Stimulated activated CD8-positive, alpha-beta memory T cell treated with anti-CD3 and anti-CD28 coated beads, Interleukin-4, amount 100 ng/mL, for 48 hours (primary cell): ENCODE results near the gene PDGFD.

Experiments used
- DNase-seq: peaks from one replicate; pipeline ENCODE4 v3.0.0-alpha.2; 2020

The PDGFD gene

DNA sequence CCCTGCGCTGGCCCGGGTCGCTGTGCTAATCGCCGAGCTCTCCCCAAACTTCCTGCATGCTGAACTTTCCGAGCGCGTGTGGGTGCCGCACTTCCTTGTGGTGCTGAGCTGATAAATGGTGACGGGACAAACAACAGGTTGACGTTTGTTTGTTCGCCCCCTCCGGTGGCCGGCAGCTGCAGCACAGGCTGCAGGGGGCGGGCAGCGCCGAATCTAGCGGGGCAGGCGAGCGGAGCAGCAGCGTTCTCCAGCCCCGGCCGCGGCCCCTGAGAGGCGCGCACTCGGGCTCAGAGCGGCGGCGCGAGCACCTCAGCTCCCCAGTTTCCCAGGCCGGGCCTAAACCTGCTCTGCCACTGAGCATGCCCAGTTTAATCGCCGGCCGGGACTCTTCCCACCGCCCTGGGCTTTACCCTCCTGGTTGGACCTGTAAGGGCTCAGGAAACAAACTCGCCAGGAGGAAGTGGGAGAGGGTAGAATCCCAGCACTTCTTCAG is at the start of gene PDGFD:
TSS of gene PDGFD (minus strand) at position 120 of the 493 bp plus-strand sequence.
- peak; percentile 38 for DNase-seq

DNA sequence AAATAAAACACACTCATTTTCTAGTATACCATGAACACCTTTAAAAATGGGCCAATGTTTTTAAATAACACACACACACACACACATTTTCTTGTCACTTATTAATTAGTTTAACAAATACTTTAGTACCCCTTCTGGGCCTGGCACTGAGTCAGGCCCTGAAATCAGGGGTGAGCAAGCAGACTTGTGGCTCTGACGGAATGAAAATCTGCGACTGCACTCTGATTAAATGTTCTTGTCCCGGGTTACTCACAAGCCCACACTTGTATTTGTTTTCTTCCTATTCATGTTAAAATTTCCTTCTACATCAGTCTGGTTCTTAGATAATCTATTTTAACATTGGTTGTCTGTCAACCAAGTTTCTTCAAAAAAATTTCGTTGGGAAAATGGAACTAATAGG is 43.0 kb upstream of the PDGFD start:
- no peak for DNase-seq

DNA sequence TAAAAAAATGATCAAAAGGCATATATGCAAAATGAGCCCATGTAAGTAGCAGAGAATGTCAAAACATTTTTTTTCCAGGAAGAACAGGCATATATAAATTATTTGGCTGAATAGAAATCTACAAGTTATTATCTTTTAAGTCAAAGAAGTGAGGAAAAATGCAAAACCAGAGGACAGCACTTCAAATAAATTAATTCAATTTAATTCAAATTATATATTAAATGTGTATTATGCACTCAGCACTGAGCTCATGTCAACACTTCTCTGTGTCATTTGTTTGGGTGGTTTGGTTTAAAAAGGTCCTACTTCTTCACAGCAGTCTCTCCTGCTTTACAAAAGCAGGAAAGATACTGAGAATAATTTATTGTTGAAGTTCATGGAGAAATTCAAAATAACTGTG is 41.9 kb upstream of the PDGFD start:
- DNase-seq, result no peak

DNA sequence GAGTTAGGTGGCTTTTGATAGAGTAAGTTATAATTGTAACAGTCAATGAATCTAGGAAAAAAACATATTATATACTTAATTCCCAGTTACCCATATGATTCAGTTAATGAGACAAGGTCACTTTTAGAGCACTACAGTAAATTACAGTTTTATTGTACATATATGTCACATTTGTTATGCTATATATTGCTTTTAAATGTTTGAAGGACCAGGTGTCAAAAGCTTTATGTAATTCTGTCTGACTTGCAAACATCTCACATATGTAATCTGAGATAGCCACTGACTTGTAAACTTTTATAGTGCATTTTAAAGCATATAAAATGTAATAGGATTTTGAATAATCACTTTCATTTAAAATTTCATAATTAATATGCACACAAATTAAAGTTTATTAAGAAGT is 36.7 kb upstream of the PDGFD start:
- no peak for DNase-seq

DNA sequence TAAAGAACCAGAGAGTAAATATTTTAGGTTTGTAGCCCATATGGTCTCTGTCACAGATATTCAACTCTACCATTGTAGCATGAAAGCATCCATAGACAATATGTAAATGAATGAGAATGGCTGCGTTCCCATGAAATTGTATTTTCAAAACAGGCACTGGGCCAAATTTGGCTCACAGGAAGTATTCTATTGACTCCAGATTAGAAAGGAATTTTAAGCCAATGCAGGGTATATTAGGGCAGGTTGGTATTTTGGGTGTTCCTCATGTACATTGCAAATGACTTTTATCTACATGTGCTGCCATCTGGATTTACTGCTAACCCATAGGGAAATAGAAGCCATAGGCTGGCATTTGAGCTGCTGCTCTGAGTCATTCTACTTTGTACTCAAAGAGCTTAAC is 35.1 kb upstream of the PDGFD start:
- no peak for DNase-seq

DNA sequence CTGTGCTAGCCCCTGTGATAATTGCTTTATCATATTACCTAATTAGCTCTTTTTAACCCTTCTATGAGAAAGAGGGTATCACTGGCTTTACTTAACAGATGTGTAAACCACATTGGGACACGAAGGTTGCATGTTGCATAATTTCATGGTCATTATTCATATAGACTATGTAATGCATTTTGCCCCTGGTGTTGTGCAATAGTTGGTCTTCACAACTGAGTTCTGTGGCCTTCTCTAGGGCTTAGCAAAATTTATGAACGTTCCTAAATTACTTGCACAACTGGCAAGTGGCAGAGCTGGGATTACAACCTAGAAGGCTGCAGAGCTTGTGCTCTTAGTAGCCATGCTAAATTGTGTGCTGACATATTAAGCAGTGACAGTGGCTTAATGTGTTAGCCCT is 34.6 kb upstream of the PDGFD start:
- DNase-seq, result no peak

DNA sequence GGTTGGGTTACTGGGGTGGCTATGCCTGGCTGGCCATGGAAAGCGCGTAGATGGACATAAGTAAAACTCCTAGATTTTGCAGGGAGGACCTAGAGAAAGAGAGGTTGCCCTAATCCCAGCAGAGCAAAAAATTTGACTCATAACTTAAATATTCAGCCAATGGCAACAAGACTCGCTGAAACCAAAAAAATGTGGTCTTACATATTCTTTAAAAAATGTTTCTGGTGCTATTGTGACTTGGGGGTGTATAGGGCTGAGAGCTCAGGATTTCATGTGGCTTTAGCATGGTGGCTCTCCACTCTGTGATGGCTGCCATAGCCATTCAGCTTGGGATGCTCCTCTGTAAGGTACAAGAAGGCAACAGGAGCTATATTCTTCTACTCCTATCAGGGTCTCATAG is 27.2 kb upstream of the PDGFD start:
- DNase-seq, result no peak

DNA sequence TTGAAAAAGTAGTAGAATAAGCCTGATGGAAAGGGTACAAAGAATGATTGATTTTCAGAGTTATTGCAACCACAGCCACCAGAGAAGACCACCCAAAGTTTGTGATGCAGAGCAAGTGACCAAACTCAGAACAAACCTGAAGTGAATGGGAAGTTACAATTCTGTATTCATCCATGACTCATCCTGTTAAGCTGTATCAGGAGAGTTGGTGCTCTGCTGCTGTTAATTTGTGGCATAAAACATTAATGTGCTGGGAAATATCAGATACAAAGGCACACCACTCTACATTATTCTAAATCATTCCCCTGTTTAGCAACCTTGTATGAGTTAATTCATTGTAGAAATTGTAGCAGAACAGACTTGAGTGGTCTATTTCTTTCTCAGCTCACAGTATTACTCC is 19.6 kb upstream of the PDGFD start:
- no peak for DNase-seq

DNA sequence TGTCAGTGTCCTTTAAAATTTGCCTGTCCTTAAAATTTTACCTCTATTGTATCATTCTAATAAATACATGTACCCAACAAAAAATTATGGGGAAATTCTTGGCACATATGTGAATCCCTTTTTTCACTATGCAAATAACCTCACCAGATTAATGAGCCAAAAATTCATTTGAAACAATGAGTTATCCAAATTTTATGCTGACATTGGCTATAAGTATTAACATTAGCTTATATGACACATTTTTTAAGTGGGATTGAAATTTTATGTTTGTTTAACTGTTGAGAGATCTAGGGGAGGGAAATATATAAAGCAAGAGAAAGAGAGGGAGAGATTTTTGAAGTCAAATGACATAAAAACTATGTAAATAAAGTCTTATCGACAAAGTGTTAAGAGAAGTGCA is 11.8 kb upstream of the PDGFD start:
- no peak for DNase-seq

DNA sequence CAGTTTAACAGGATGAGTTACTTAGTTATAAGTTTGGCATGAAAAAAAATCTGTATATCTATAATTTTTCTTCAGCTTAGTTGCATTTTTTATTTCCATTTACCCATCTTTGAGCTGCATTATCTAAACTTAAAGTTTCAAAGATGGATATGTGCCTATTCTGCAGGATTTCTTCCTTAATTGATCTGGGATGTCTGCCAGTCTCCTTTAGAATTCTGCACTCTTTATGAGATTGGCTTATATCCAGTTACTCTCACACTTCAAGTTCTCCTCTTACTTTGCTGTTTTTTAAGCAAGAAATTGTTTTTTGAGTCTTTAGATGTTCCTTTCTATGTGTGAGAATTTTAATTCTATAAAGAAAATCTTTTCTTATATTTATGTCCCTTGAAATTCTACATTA is 5.1 kb upstream of the PDGFD start:
- DNase-seq, result no peak

DNA sequence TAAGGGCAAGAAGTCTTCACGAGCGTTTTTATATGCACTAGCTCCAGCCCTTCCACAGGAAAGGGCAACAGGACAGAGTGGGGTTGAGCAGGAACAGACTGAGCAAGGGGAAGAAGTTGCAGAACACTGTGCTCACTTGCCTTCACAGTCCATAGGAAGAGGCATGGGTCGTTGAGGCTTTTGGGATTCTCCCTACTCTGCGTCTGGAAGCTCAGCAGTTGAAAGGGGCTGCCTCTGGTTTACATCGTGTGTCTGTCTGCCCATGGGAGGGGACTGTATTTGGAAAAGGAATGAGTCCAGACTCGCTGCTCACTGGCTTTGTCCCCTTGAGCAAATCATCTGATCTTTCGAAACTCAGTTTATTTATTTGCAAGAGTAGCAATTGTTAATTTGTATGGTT is 1.1 kb upstream of the PDGFD start:
- no peak for DNase-seq

DNA sequence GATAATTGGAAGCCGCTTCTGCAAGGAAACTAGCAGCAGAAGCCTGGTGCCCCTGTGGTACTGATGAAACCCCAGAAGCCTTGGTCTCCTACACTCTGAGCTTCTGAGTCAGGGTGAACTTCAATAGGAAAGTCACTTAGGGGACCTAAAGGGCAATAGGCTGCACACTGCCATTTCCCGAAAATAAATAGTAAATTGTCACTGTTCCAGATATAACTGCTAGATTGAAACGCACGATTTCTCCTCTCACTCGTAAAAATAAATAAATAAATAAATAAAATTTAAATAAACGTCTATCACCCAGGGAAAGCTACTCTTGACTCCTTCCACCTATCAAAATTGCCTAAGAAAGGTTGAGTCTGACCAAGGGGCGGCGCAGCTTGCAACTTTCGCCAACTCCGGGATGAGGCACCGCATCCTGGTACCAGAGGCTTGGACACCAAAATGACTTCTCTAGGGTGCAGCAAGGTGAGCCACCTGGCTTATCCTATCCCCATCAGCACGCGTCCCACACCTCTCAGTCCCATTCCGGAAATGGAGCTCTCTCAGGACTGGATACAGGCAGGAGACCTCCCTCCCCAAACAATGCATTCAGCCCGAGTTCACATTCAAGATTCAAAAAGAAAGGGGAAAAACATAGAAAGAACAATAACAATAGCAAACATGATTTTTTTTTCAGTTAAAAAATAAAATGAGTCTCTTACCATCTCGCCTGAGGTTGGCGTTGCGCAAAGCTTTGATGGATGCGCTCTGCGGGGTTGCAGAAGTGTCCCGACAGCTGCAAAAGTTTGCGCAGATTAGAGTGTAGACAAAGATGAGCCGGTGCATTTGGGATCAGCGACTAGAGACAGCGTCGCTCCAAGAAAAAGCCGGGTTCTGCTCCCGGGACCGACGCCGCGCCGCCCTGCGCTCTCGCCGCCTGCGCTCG is 583 bp downstream of the PDGFD start:
- no peak for DNase-seq

DNA sequence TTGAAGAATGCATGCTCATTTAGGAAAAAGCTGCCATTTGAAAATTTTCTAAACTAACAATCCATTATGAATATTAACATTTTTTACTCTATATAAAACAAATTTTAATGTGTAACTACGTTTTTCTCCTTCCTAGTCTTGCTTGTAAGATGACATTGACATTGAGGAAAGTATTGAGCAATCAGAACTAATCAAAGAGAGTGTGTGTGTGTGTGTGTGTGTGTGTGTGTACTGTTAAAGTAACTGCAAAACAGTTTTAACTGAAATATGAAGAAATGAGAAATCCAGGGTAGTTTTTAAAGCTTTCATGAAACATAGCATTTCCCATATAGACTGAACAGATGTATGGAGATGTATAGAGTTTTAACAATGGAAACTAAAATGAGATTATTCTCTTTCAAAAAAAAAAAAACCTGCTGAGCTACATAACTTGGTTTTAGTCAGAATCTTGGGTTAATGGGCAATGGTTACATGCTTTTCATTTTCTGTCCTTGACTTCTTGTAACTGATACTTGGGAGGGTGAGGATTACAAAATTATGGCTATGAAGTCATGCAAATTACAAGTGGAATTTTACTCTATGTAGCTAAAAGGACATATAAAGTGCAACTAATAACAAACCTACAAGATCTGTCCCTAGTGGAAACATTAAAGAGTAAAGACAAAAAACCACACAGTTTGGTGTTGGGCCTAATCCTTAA is 2.0 kb downstream of the PDGFD start:
- DNase-seq, result no peak

DNA sequence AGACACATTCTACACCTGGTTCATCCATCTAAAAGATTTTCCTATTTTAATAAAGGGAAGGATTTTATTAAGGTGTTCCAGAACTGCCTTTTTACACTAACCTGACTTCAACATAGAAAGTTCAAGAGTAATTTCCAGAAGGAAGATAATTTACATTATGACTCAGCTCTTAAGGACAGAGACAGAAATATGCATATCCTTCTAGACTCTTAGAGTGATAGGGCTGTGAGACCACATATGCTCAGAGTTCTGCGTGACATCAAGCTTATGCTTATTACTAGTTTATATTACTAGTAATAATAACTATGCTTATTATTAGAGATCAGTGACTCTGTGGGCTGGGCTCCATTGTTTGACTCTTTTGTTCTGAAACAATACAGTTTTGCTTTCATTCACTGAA is 4.6 kb downstream of the PDGFD start:
- DNase-seq, result no peak

DNA sequence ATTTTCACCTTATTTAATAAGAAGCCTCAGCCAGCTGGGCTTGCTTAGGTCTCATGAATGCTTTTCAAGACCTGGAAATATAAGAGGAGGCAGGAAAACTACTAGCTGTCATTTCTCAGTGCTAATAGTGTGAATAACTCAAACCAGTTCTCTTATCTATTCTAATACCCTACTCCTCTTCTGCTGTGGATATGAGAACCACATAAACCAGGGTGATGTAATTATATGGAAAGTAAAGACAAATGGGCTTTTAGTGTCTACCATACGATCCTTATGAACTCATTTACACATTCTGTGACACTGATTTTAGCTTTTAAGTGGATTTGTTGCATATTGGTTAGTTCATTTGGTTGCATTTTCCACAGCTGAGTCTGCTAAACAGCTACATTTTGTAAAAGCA is 8.6 kb downstream of the PDGFD start:
- DNase-seq, result no peak

DNA sequence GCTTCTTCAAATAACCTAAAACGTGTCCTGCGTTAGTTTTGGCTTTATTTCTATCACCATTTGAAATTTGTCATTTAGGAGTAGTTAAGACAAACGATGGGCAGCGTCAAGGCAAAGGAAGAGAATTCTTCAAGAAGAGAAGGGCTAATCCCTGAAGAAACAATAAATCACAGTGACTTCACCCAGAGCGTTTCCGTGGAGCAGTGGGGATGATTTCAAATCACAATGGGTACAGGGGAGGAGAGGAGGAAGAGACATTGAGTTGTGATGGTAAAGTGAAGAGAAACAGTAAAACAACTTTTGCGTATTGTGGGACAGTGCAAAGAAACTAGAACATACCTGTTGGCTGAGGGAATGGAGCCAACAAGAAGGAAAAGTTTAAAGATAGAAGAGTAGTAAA is 9.7 kb downstream of the PDGFD start:
- DNase-seq, result no peak

DNA sequence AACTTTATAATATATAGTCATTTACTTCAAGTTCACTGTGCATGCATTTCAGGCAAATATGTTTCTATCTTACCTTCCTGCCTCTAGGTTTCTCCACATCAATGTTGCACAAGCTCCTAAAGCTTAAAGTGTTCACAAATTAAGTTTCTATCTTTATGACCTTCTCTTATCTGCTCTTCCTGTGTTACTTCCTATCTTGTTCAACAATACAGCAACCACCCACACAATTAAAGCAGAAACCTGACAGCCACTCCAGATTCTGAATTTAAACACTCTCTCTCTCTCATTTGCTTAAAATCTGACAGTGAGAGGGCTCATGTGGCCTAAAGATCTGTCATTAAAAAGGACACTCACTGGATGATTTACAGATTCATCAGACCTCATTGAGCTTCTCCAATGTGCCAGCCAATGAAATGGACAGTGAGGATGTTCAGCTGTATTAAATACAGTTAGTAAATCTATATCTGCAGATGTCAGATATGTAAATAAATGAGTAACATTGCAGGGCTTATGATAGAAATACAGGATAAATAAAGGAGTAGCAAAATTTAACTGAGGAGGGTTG is 10.9 kb downstream of the PDGFD start:
- DNase-seq, result no peak

DNA sequence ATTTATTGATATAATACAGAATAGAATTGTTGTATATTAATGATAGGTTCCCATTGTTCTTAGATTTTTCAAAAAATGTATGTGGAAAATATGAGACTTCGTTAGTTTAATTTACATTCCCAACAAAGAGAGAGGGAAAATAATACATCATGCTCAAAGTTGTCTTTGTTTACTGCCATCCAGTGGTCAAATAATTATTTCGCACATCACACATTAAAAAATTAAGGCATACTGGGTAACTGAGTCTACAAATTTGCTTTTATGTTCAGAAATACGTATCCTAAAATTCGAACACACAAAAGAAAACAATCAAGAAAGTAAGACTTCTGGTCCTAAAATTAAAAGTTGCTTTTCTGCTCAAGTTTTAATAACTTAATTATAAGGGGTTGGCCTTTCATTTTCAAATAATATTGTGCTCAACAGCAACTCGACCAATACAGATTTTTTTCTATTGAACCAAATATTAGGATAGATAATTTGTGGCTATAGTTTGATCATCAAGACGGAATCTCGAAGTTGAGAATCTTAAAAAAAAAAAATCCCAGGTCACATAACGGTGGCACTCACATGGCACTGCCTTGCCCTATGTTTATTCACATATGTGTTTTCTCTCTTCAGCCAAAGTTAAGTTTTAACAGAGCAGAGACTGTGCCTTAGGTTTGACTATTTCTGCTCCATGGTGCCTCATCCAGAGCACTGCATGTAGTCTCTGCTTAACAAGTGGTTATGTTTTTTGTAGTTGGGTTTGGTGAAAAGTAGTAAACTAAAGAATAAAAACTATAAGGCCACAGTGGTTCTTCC is 12.3 kb downstream of the PDGFD start:
- no peak for DNase-seq

DNA sequence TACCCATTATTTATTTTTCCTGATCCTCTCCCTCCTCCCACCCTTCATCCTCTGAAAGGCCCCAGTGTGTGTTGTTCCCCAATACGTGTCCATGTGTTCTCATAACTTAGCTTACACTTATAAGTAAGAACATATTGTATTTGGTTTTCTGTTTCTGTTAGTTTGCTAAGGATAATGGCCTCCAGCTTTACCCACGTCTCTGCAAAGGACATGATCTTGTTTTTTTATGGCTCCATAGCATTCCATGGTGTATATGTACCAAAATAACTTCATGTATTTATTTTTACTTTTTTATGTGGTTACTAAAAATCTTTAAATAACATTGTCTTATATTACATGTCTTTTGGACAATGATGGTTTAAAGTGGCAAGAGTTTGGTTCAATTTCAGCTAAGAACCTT is 15.2 kb downstream of the PDGFD start:
- DNase-seq, result no peak

DNA sequence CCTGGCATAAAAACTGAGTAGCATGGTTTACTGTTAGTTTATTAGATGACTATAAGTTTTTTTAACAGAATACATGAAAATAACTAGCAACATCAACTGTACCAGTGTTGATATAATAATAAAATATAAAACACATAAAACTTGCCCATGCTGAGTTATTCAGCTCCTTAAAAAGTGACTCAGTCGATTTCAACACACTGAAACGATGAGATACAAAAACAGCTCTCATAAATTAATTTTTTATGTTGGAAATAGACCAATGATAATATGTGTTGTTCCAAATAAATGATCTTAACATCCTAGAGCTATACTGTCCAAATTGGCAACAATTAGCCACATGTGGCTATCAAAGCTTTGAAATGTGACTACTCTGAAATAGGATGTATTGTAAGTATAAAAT is 15.9 kb downstream of the PDGFD start:
- DNase-seq, result no peak

DNA sequence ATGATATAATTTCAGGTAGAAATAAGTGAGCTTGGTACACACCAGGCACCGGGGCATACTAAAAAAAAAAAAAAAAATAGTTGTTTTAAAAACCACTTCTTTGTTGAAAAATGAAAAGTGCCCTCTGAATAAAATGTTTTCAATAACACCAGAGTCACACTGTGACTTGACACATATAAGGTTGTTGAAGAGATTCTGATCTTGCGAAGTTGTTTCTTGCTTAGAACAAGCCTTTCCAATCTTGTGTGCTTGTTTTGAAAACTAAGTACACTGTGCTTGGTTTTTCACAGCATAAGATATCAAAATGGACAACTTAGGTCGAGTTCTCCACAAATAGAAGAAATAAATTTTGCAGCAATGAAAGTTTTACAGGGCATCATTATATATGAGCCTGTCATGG is 17.0 kb downstream of the PDGFD start:
- no peak for DNase-seq

DNA sequence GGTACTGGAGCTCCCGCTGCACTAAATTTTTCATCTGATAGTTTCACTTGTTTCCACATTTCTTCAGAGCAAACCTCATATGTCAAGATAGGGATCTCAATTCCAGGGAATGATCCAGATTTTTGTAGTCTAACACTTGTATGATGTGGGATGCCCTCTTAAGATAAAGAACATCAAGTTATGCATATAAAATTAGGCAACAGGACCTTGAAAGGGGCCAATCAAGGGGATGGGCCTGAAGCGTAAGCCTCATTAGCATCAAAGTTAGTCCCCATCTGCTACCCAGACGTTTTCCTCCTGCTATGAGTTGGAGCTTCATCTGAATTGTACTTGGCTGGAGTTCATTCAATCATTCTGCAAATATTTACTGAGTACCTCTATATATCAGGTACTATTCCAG is 17.5 kb downstream of the PDGFD start:
- DNase-seq, result no peak

DNA sequence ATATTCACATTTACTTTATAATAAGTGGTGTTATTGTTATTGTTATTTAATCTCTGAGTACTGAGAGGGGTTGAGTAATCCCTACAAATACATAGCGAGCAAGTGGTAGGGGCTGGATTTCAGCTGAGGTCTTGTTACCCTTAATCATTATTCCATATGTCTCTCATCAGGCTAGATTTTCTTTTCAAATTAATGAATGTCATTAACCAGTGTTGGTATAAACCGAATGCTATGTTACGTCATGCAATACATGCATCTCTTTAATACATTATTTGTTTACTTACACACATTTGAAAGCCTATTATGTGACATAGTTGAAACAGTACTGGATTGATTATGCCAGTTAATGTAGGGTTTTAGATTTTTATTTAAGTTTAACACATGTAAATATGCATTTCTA is 18.9 kb downstream of the PDGFD start:
- no peak for DNase-seq
